Vagina (tissue), 2 donors: ENCODE results near the gene SERPINB7.

Experiments
- CTCF ChIP-seq, 3 experiments: fragments of 450-650 bp in 2 of 3; fragments of 200-600 bp in 1 of 3; sonication (generic) in 1 of 3; IDR thresholded peaks; one replicate each; pipeline ENCODE4 v1.5.1; 2017 to 2019; ENCODE audit warnings: antibody characterized with exemption in 3 of 3, mild to moderate bottlenecking in 2 of 3, moderate library complexity in 2 of 3
- POLR2A ChIP-seq, 2 donors: fragments of 450-650 bp; IDR thresholded peaks; one replicate each; pipeline ENCODE4 v1.6.1; 2017; ENCODE audit warnings: antibody characterized with exemption in 2 of 2, mild to moderate bottlenecking in 2 of 2, moderate library complexity in 2 of 2

GRCh38 chr18:63834471-63835113, 59.4 kb downstream of the SERPINB7 start:
- TF ChIP-seq POLR2A (IDR thresholded peaks at IDR 0.05) (no peak), CTCF (IDR thresholded peaks at IDR 0.05) (no peak)
